ENCODE data around the gene RBM15B.

Gene RBM15B

DNA sequence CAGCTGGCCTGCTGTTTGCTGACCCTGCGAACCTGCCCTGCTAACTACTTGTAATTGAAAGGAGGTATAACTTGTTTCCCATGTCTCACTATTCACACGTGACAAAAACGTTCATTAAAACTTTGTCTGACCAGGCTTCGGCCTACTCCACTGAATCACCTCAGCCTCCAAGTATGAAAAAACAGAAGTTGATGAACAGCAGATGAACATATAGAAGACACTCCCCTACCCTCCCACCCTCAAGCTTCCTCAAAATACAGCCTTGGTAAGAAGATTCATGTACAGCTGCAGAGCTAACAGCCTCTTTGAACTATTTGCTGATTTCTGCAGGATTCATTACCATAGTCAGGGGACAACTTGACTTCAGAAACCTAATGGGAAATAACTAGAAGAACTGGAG, 10.7 kb downstream of the RBM15B start:
- DNase-seq (ENCODE audit: low read depth, low spot score) = no peak
- ChIA-PET POLR2A (no interaction called here), CTCF (interaction anchor here (10.0 kb wide), 1 partner anchor 13 kb away, joined by 71 read pairs; the partner anchor contains the start of gene RBM15B)
- TF ChIP-seq, protein P1, sequence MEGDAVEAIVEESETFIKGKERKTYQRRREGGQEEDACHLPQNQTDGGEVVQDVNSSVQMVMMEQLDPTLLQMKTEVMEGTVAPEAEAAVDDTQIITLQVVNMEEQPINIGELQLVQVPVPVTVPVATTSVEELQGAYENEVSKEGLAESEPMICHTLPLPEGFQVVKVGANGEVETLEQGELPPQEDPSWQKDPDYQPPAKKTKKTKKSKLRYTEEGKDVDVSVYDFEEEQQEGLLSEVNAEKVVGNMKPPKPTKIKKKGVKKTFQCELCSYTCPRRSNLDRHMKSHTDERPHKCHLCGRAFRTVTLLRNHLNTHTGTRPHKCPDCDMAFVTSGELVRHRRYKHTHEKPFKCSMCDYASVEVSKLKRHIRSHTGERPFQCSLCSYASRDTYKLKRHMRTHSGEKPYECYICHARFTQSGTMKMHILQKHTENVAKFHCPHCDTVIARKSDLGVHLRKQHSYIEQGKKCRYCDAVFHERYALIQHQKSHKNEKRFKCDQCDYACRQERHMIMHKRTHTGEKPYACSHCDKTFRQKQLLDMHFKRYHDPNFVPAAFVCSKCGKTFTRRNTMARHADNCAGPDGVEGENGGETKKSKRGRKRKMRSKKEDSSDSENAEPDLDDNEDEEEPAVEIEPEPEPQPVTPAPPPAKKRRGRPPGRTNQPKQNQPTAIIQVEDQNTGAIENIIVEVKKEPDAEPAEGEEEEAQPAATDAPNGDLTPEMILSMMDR (IDR thresholded peaks at IDR 0.05; ENCODE audit: insufficient read depth, low read length, missing control alignments) = no peak
- no peak overlapping the region for H3K4me3 ChIP-seq (ENCODE audit: low read depth, low read length)

DNA sequence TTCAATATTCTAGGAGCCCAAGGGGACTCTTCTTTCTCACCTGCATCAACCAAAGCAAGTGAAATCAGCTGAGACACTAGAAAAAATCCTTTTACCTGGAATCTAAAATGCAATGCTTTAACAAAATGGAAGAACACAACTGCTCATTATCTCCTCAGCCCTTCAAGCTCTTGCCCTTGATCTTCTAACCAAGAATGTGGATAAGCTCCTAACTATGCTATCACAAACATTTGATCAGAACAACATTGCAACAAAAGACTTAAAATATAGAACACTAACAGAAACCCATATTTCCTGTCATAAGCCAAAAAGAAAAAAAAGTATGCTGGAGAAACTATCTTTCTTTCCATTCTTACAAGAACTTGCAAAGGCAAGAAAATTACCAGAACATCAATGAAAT, 12.6 kb downstream of the RBM15B start:
- no peak for DNase-seq (ENCODE audit: low read depth, low spot score)
- no peak overlapping the region for H3K4me3 ChIP-seq (ENCODE audit: low read depth, low read length)
- TF ChIP-seq, protein P1 (IDR thresholded peaks at IDR 0.05; ENCODE audit: insufficient read depth, low read length, missing control alignments) = no peak
- POLR2A ChIA-PET = no interaction called here
- CTCF ChIA-PET = interaction anchor here (10.0 kb wide), 1 partner anchor 14 kb away, joined by 71 read pairs; the partner anchor contains the start of gene RBM15B

DNA sequence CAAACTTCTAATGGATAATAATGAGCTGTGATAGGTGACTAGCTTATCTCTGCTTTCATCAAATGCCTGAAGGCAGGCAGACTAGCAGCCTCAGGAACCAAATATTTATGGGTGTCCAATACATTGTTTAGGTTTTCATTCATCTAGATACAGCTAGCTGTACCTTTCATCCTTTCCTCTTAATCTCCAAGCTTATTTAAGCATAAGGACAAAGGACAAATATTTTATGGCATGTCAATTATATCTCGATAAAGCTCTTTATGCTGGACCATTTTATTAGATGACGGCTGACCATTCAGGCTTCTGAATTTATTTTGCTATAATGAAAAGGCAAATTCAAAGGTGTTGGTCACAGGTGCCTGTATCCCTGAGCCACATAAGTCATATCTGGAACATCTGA, 16.9 kb downstream of the RBM15B start:
- no peak for DNase-seq (ENCODE audit: low read depth, low spot score)
- H3K4me3 ChIP-seq (ENCODE audit: low read depth, low read length) = no peak overlapping the region
- ChIA-PET CTCF (interaction anchor here (1.0 to 2.9 kb wide), 4 partner anchors 16 to 27 kb away, joined by 3 to 18 read pairs (median 4); partner anchors contain the start of gene RBM15B), POLR2A (no interaction called here)
- TF ChIP-seq, protein P1 (IDR thresholded peaks at IDR 0.05; ENCODE audit: insufficient read depth, low read length, missing control alignments) = no peak

DNA sequence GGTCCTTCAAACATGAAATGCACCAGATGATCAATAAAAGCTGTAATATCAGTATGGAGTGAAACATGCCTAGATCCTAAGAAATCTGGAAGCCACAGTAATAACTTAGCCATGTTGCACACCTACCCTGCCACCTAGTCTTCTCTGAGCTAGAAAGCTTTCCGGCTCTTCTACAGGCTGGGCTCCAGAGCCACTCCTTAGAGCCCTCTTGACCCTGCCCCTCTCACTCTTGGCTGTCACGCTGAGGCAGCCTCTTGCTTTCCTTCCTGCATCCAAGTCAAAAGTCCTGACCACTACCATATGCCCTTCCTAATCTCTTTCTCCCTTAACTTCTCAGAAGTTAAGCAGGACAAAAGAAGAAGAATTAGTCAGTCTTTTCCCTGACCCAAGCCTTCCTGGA, 17.7 kb downstream of the RBM15B start:
- POLR2A ChIA-PET = no interaction called here
- TF ChIP-seq, protein P1 (IDR thresholded peaks at IDR 0.05; ENCODE audit: insufficient read depth, low read length, missing control alignments) = no peak
- CTCF ChIA-PET = interaction anchor here (1.2 to 2.9 kb wide), 2 partner anchors 19 to 26 kb away, joined by 3 to 18 read pairs; partner anchors contain the start of gene RBM15B
- no peak overlapping the region for H3K4me3 ChIP-seq (ENCODE audit: low read depth, low read length)
- DNase-seq (ENCODE audit: low read depth, low spot score) = no peak

DNA sequence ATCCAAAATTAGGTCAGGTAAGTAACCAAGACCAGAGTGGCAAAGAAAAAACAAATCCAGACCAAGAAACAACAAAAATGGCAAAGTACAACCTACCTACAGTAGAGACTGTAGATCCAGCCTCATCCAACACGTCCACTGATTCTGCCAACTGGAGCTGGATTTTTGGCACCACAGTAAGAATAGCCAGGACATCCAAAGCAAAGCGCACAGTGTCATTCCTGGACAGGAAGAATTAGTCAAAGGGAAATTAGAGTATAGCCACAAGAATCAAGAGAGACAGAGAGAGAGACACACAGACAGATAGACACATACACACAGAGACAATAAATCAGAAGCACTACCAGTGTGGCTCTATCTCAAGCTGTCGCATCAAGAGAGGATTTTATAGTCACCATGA, 31.1 kb downstream of the RBM15B start:
- no peak overlapping the region for H3K4me3 ChIP-seq (ENCODE audit: low read depth, low read length)
- TF ChIP-seq, protein P1 (IDR thresholded peaks at IDR 0.05; ENCODE audit: insufficient read depth, low read length, missing control alignments) = no peak
- CTCF ChIA-PET = interaction anchor here (0.9 to 2.2 kb wide), 2 partner anchors 12 to 15 kb away, joined by 3 to 6 read pairs; no protein-coding TSS in a partner anchor
- POLR2A ChIA-PET = no interaction called here
- DNase-seq (ENCODE audit: low read depth, low spot score) = no peak

DNA sequence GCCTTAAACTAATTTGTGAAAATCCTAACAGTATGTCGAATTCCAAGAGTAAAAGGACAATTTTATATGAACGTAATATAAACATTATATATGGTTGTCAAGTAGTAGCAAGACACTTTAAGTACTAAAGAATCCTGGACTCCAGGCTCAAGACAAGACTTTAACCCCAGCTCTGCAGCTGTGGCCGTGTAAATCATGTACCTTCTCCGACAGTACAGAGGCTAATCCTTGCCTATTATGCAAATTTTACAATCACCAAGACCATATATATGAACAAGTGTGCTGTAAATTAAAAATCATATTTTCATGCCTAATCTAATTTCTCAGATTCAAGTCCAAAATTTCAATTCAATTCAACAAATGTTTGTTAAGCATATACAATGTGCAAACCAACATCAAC, 35.8 kb downstream of the RBM15B start:
- no peak overlapping the region for H3K4me3 ChIP-seq (ENCODE audit: low read depth, low read length)
- POLR2A ChIA-PET = no interaction called here
- TF ChIP-seq, protein P1 (IDR thresholded peaks at IDR 0.05; ENCODE audit: insufficient read depth, low read length, missing control alignments) = no peak
- CTCF ChIA-PET = interaction anchor here (1.9 kb wide), 1 partner anchor 37 kb away, joined by 8 read pairs; no protein-coding TSS in a partner anchor
- no peak for DNase-seq (ENCODE audit: low read depth, low spot score)

Measured in AG04449 (cell line).